CD8-positive, alpha-beta memory T cell (primary cell): ENCODE data around the gene FKBP8. TPM values are rescaled to one million over a fixed set of nuclear protein-coding genes. Genes with fewer than 3 reads are reported as not detected.
A peak's percentile ranks its signal among the peaks of the same experiment; 100 is the strongest.
"Not testable (repeated sequence)": the region's sequence is repeated elsewhere in the genome, so short reads cannot be mapped to it uniquely, and the experiment has no call there.

Experiments used
- CTCF ChIA-PET: fragments of 350-600 bp; sonication (Branson Sonifier 250); formaldehyde crosslinking; loops from one replicate; lab custom pipeline; 2021; ENCODE audit warnings: antibody characterized with exemption; lab: Charles Lee
- POLR2A ChIA-PET: fragments of 350-600 bp; sonication (Branson Sonifier 250); formaldehyde crosslinking; loops from one replicate; lab custom pipeline; 2021; ENCODE audit warnings: antibody characterized with exemption; lab: Charles Lee
- DNase-seq, 5 donors: peaks; one replicate each; pipeline versions ENCODE4 v3.0.0 to v3.0.0-alpha.2; 2020 to 2022; ENCODE audit warnings: mixed read lengths in 1 of 5
- H3K27ac ChIP-seq: one replicate; pipeline ENCODE4 v1.7.0; 2013; ENCODE audit warnings: low read depth, mild to moderate bottlenecking, low read length, moderate library complexity
- H3K27me3 ChIP-seq: 2 replicates; pipeline ENCODE4 v1.7.0; 2013; ENCODE audit warnings: low read length, mild to moderate bottlenecking; ENCODE audit not compliant: insufficient read depth, poor library complexity, severe bottlenecking
- H3K36me3 ChIP-seq: 2 replicates; pipeline ENCODE4 v1.7.0; 2013; ENCODE audit warnings: mild to moderate bottlenecking, low read length, moderate library complexity; ENCODE audit not compliant: insufficient read depth
- H3K4me1 ChIP-seq: 2 replicates; pipeline ENCODE4 v1.7.0; 2013; ENCODE audit warnings: mild to moderate bottlenecking, low read length, moderate library complexity; ENCODE audit not compliant: insufficient read depth
- H3K4me3 ChIP-seq: 2 replicates; pipeline ENCODE4 v1.7.0; 2013; ENCODE audit warnings: mild to moderate bottlenecking, low read length
- H3K9me3 ChIP-seq: 2 replicates; pipeline ENCODE4 v1.7.0; 2013; ENCODE audit warnings: mild to moderate bottlenecking, low read length
- H3K27ac Mint-ChIP-seq, 8 donors: one replicate each; pipeline ENCODE4 v1.8.0; 2020 to 2021; ENCODE audit warnings: mixed read lengths in 8 of 8, mild to moderate bottlenecking in 6 of 8, inconsistent platforms in 3 of 8, moderate library complexity in 3 of 8
- H3K27me3 Mint-ChIP-seq, 2 donors: one replicate each; pipeline ENCODE4 v1.8.0; 2020 to 2021; ENCODE audit warnings: mixed read lengths in 2 of 2, mild to moderate bottlenecking in 1 of 2, moderate library complexity in 1 of 2
- H3K36me3 Mint-ChIP-seq, 3 donors: one replicate each; pipeline ENCODE4 v1.8.0; 2020 to 2021; ENCODE audit warnings: mixed read lengths in 3 of 3, inconsistent platforms in 1 of 3, mild to moderate bottlenecking in 1 of 3
- H3K4me1 Mint-ChIP-seq, 3 donors: one replicate each; pipeline ENCODE4 v1.8.0; 2020 to 2021; ENCODE audit warnings: mixed read lengths in 3 of 3, inconsistent platforms in 1 of 3, mild to moderate bottlenecking in 1 of 3
- H3K4me3 Mint-ChIP-seq, 7 donors: one replicate each; pipeline ENCODE4 v1.8.0; 2020 to 2021; ENCODE audit warnings: mixed read lengths in 7 of 7, mild to moderate bottlenecking in 6 of 7, moderate library complexity in 4 of 7, inconsistent platforms in 2 of 7
- H3K9me3 Mint-ChIP-seq, 5 donors: one replicate each; pipeline ENCODE4 v1.8.0; 2020 to 2022; ENCODE audit warnings: mixed read lengths in 5 of 5, mild to moderate bottlenecking in 3 of 5, moderate library complexity in 2 of 5, inconsistent platforms in 1 of 5
- polyA plus RNA-seq: library from polyadenylated mRNA; unstranded; fragments of 300-500 nt; fragmentation: Illumina TruSeq; gene quantifications from one replicate; pipeline ENCODE4 v1.2.3, GENCODE V29; 2021
- total RNA-seq, 2 experiments: library from RNA; stranded (reverse); gene quantifications; one replicate each; pipeline ENCODE4 v1.2.3, GENCODE V29; 2021

Gene FKBP8
- total and polyA plus RNA-seq, 3 experiments from 2014 or later: 138 to 170 (median 161) TPM

- CTCF ChIA-PET: no interaction called here
These were observed 1.9 kb downstream of the FKBP8 start for GRCh38 chr19:18541258-18541991.

GRCh38 chr19:18540200-18540599 is 3.2 kb downstream of the FKBP8 start:
- H3K27ac Mint-ChIP-seq: peak overlapping the region in 3 of 8 donors; percentile 7 to 61 (median 7)
- H3K36me3 Mint-ChIP-seq: peaks cover 2 to 70% (median 3%) of the 10 kb centered on the region in 3 donors
- not testable (repeated sequence) for H3K9me3 Mint-ChIP-seq, H3K27me3 Mint-ChIP-seq, H3K4me3 ChIP-seq, DNase-seq, H3K27ac ChIP-seq, H3K9me3 ChIP-seq, H3K36me3 ChIP-seq, H3K27me3 ChIP-seq
- peaks cover 19 to 30% (median 20%) of the 10 kb centered on the region in 3 donors for H3K4me1 Mint-ChIP-seq
- peak overlapping the region in 1 of 7 donors; percentile 70 for H3K4me3 Mint-ChIP-seq
- CTCF ChIA-PET: interaction anchor here (1.0 kb wide), 1 partner anchor 20 kb away, joined by 4 read pairs; no protein-coding TSS in a partner anchor
- H3K4me1 ChIP-seq: peaks cover 17% of the 10 kb centered on the region
- POLR2A ChIA-PET: interaction anchor here (0.7 kb wide), 1 partner anchor 44 kb away, joined by 8 read pairs; no protein-coding TSS in a partner anchor

More at GRCh38 chr19:18541258-18541991, 1.9 kb downstream of the FKBP8 start:
- no peaks in the 10 kb centered on the region for H3K36me3 ChIP-seq
- H3K9me3 Mint-ChIP-seq: no peaks in the 10 kb centered on the region
- H3K4me3 ChIP-seq: no peak overlapping the region
- POLR2A ChIA-PET: no interaction called here
- peak overlapping the region; percentile 18 to 97 (median 87) for H3K27ac Mint-ChIP-seq
- no peak overlapping the region for H3K27ac ChIP-seq
- peaks cover 19 to 30% (median 19%) of the 10 kb centered on the region in 3 donors for H3K4me1 Mint-ChIP-seq
- H3K9me3 ChIP-seq: no peaks in the 10 kb centered on the region
- H3K4me3 Mint-ChIP-seq: peak overlapping the region; percentile 8 to 89 (median 66)
- H3K27me3 Mint-ChIP-seq: no peaks in the 10 kb centered on the region
- H3K27me3 ChIP-seq: no peaks in the 10 kb centered on the region
- H3K4me1 ChIP-seq: peaks cover 17% of the 10 kb centered on the region
- DNase-seq: no peak
- peaks cover 0 to 59% (median 3%) of the 10 kb centered on the region in 3 donors for H3K36me3 Mint-ChIP-seq

GRCh38 chr19:18539372-18539771 is 4.0 kb downstream of the FKBP8 start:
- H3K27ac ChIP-seq: no peak overlapping the region
- H3K9me3 Mint-ChIP-seq: no peaks in the 10 kb centered on the region
- H3K27ac Mint-ChIP-seq: no peak overlapping the region
- peaks cover 16% of the 10 kb centered on the region for H3K4me1 ChIP-seq
- H3K27me3 ChIP-seq: no peaks in the 10 kb centered on the region
- no peaks in the 10 kb centered on the region for H3K27me3 Mint-ChIP-seq
- H3K4me1 Mint-ChIP-seq: peaks cover 17 to 26% (median 19%) of the 10 kb centered on the region in 3 donors
- H3K4me3 ChIP-seq: no peak overlapping the region
- ChIA-PET POLR2A (interaction anchor here (0.7 kb wide), 1 partner anchor 134 kb away, joined by 3 read pairs; no protein-coding TSS in a partner anchor), CTCF (interaction anchor here (1.0 kb wide), 1 partner anchor 19 kb away, joined by 4 read pairs; no protein-coding TSS in a partner anchor)
- peaks cover 3 to 73% (median 4%) of the 10 kb centered on the region in 3 donors for H3K36me3 Mint-ChIP-seq
- no peak for DNase-seq
- no peaks in the 10 kb centered on the region for H3K36me3 ChIP-seq
- no peak overlapping the region for H3K4me3 Mint-ChIP-seq
- no peaks in the 10 kb centered on the region for H3K9me3 ChIP-seq

GRCh38 chr19:18538115-18538514 is 5.3 kb downstream of the FKBP8 start:
- POLR2A ChIA-PET: interaction anchor here (0.7 kb wide), 1 partner anchor 18 kb away, joined by 4 read pairs; no protein-coding TSS in a partner anchor
- Histone ChIP-seq H3K9me3 (no peaks in the 10 kb centered on the region), H3K4me3 (no peak overlapping the region), H3K36me3 (peaks cover under 1% of the 10 kb centered on the region), H3K27ac (no peak overlapping the region), H3K27me3 (no peaks in the 10 kb centered on the region), H3K4me1 (peaks cover 11% of the 10 kb centered on the region)
- Mint-ChIP-seq H3K9me3 (no peaks in the 10 kb centered on the region), H3K27me3 (no peaks in the 10 kb centered on the region), H3K4me1 (peaks cover 10 to 19% (median 13%) of the 10 kb centered on the region in 3 donors), H3K4me3 (peak overlapping the region in 1 of 7 donors; percentile 69), H3K27ac (no peak overlapping the region), H3K36me3 (peaks cover 3 to 76% (median 4%) of the 10 kb centered on the region in 3 donors)
- DNase-seq: no peak
- CTCF ChIA-PET: no interaction called here

- ChIA-PET POLR2A (no interaction called here), CTCF (no interaction called here)
- H3K27ac Mint-ChIP-seq: no peak overlapping the region
- no peaks in the 10 kb centered on the region for H3K9me3 Mint-ChIP-seq
- H3K27me3 Mint-ChIP-seq: no peaks in the 10 kb centered on the region
- H3K4me1 ChIP-seq: peaks cover 9% of the 10 kb centered on the region
- no peak overlapping the region for H3K4me3 ChIP-seq
- no peaks in the 10 kb centered on the region for H3K27me3 ChIP-seq
- peaks cover 8 to 15% (median 10%) of the 10 kb centered on the region in 3 donors for H3K4me1 Mint-ChIP-seq
- peaks cover 4% of the 10 kb centered on the region for H3K36me3 ChIP-seq
- no peak for DNase-seq
- H3K9me3 ChIP-seq: no peaks in the 10 kb centered on the region
- H3K27ac ChIP-seq: no peak overlapping the region
- no peak overlapping the region for H3K4me3 Mint-ChIP-seq
- H3K36me3 Mint-ChIP-seq: peaks cover 3 to 80% (median 4%) of the 10 kb centered on the region in 3 donors
These were observed 5.9 kb downstream of the FKBP8 start for GRCh38 chr19:18537431-18537830.

- Histone ChIP-seq H3K4me3 (no peak overlapping the region), H3K9me3 (no peaks in the 10 kb centered on the region), H3K27me3 (no peaks in the 10 kb centered on the region), H3K27ac (no peak overlapping the region), H3K36me3 (peaks cover 4% of the 10 kb centered on the region), H3K4me1 (no peaks in the 10 kb centered on the region)
- H3K4me1 Mint-ChIP-seq: peaks cover 0 to 8% (median 5%) of the 10 kb centered on the region in 3 donors
- CTCF ChIA-PET: no interaction called here
- peak overlapping the region in 1 of 7 donors; percentile 79 for H3K4me3 Mint-ChIP-seq
- no peaks in the 10 kb centered on the region for H3K9me3 Mint-ChIP-seq
- no peaks in the 10 kb centered on the region for H3K27me3 Mint-ChIP-seq
- H3K36me3 Mint-ChIP-seq: peaks cover 3 to 79% (median 4%) of the 10 kb centered on the region in 3 donors
- POLR2A ChIA-PET: no interaction called here
- DNase-seq: no peak
- H3K27ac Mint-ChIP-seq: peak overlapping the region in 2 of 8 donors; percentile 58 to 70
These were observed 6.9 kb downstream of the FKBP8 start for GRCh38 chr19:18536475-18536874.

- ChIA-PET POLR2A (no interaction called here), CTCF (interaction anchor here (0.6 to 1.2 kb wide), 2 partner anchors 9 to 12 kb away, joined by 3 read pairs; no protein-coding TSS in a partner anchor)
- peaks cover 3 to 54% (median 4%) of the 10 kb centered on the region in 3 donors for H3K36me3 Mint-ChIP-seq
- Histone ChIP-seq H3K36me3 (peaks cover 4% of the 10 kb centered on the region), H3K4me1 (no peaks in the 10 kb centered on the region), H3K4me3 (no peak overlapping the region), H3K9me3 (no peaks in the 10 kb centered on the region), H3K27ac (no peak overlapping the region), H3K27me3 (no peaks in the 10 kb centered on the region)
- no peaks in the 10 kb centered on the region for H3K9me3 Mint-ChIP-seq
- no peak for DNase-seq
- H3K4me3 Mint-ChIP-seq: no peak overlapping the region
- H3K27me3 Mint-ChIP-seq: no peaks in the 10 kb centered on the region
- peaks cover 0 to 3% (median 0%) of the 10 kb centered on the region in 3 donors for H3K4me1 Mint-ChIP-seq
- no peak overlapping the region for H3K27ac Mint-ChIP-seq
These were observed 10.3 kb downstream of the FKBP8 start for GRCh38 chr19:18533058-18533457.
